Thyroid gland (tissue), 4 donors: ENCODE measurements around the gene ST14.

Source experiments
- CTCF ChIP-seq, 6 experiments: fragments of 200-600 bp in 3 of 6; fragments of 450-650 bp in 3 of 6; sonication (generic) in 3 of 6; IDR thresholded peaks; one replicate each; pipeline ENCODE4 v1.5.1; 2016 to 2019; ENCODE audit warnings: antibody characterized with exemption in 6 of 6, mild to moderate bottlenecking in 2 of 6, inconsistent platforms in 1 of 6, moderate library complexity in 1 of 6
- POLR2A ChIP-seq, 2 donors: fragments of 450-650 bp; IDR thresholded peaks; one replicate each; pipeline ENCODE4 v1.6.1; 2017; ENCODE audit warnings: antibody characterized with exemption in 2 of 2, mild to moderate bottlenecking in 2 of 2, moderate library complexity in 1 of 2

- no peak for TF ChIP-seq POLR2A (IDR thresholded peaks at IDR 0.05)
- TF ChIP-seq CTCF (IDR thresholded peaks at IDR 0.05): no peak
Observed at GRCh38 chr11:130237282-130238006, 77.9 kb downstream of the ST14 start.
